IPS-NIHi7 (cell line): ENCODE measurements around the gene PPP2R3A.
"Not testable (repeated sequence)": the region's sequence is repeated elsewhere in the genome, so short reads cannot be mapped to it uniquely, and the experiment has no call there.

ENCODE experiments used
- DNase-seq: peaks from one replicate; pipeline ENCODE4 v3.0.0; 2012; ENCODE audit warnings: mixed read lengths; ENCODE audit errors: extremely low spot score

Gene PPP2R3A

GRCh38 chr3:135965506-135966270, at the start of gene PPP2R3A:
Gene PPP2R3A, plus strand, starts transcription at chr3:135965728. Its CDS starts 35,771 bp downstream, at chr3:136001499.
- peak; percentile 94 for DNase-seq

GRCh38 chr3:135916310-135916709, 49.2 kb upstream of the PPP2R3A start:
- no peak for DNase-seq

- no peak for DNase-seq
Observed at GRCh38 chr3:135917076-135917475, 48.5 kb upstream of the PPP2R3A start.

- no peak for DNase-seq
Observed at GRCh38 chr3:135917927-135918597, 47.5 kb upstream of the PPP2R3A start.

GRCh38 chr3:135918600-135918999, 46.9 kb upstream of the PPP2R3A start:
- peak; percentile 48 for DNase-seq

GRCh38 chr3:135920275-135920674, 45.3 kb upstream of the PPP2R3A start:
- no peak for DNase-seq

GRCh38 chr3:135922903-135923250, 42.7 kb upstream of the PPP2R3A start:
- no peak for DNase-seq

- no peak for DNase-seq
Observed at GRCh38 chr3:135924506-135924905, 41.0 kb upstream of the PPP2R3A start.

- DNase-seq: no peak
Observed at GRCh38 chr3:135926664-135927063, 38.9 kb upstream of the PPP2R3A start.

- no peak for DNase-seq
Observed at GRCh38 chr3:135927155-135927554, 38.4 kb upstream of the PPP2R3A start.

GRCh38 chr3:135929670-135930069, 35.9 kb upstream of the PPP2R3A start:
- DNase-seq: no peak

GRCh38 chr3:135930255-135930654, 35.3 kb upstream of the PPP2R3A start:
- no peak for DNase-seq

GRCh38 chr3:135935171-135935570, 30.4 kb upstream of the PPP2R3A start:
- not testable (repeated sequence) for DNase-seq

GRCh38 chr3:135937766-135938165, 27.8 kb upstream of the PPP2R3A start:
- not testable (repeated sequence) for DNase-seq

GRCh38 chr3:135944831-135945230, 20.7 kb upstream of the PPP2R3A start:
- DNase-seq: no peak

- no peak for DNase-seq
Observed at GRCh38 chr3:135950941-135951340, 14.6 kb upstream of the PPP2R3A start.

- no peak for DNase-seq
Observed at GRCh38 chr3:135964160-135964955, 1.2 kb upstream of the PPP2R3A start.

GRCh38 chr3:135965129-135965505, 411 bp upstream of the PPP2R3A start:
- no peak for DNase-seq

GRCh38 chr3:135966271-135966961, 888 bp downstream of the PPP2R3A start:
- peak; percentile 47 for DNase-seq

GRCh38 chr3:135966962-135967274, 1.4 kb downstream of the PPP2R3A start:
- DNase-seq: no peak

GRCh38 chr3:135967867-135968266, 2.3 kb downstream of the PPP2R3A start:
- DNase-seq: no peak

- no peak for DNase-seq
Observed at GRCh38 chr3:135970506-135971116, 5.1 kb downstream of the PPP2R3A start.
